HepG2 (cell line): Measurements from ENCODE around the gene CENATAC. TPM values are rescaled to one million over a fixed set of nuclear protein-coding genes. Genes with fewer than 3 reads are reported as not detected.
A peak's percentile ranks its signal among the peaks of the same experiment; 100 is the strongest.

Source experiments
- CCDC6 ChIP-seq: sonication (generic); formaldehyde crosslinking; IDR thresholded peaks from 2 replicates; pipeline ENCODE4 v1.8.1; 2022; ENCODE audit warnings: mild to moderate bottlenecking, missing genetic modification reagents, moderate library complexity
- CEBPG ChIP-seq: IDR thresholded peaks from 2 replicates; pipeline ENCODE4 v1.6.1; 2016
- CENPBD1 ChIP-seq: sonication (generic); formaldehyde crosslinking; IDR thresholded peaks from 2 replicates; pipeline ENCODE4 v1.8.0; 2022; ENCODE audit warnings: missing genetic modification reagents, low read depth, mild to moderate bottlenecking, borderline replicate concordance
- HMGXB3 ChIP-seq: sonication (generic); formaldehyde crosslinking; IDR thresholded peaks from 2 replicates; pipeline ENCODE4 v1.4.0; 2020; ENCODE audit warnings: missing genetic modification reagents, borderline replicate concordance
- MED1 ChIP-seq: sonication (generic); formaldehyde crosslinking; IDR thresholded peaks from 2 replicates; pipeline ENCODE4 v1.4.0; 2020; ENCODE audit warnings: missing genetic modification reagents
- PPARG ChIP-seq: conservative IDR thresholded peaks from 2 replicates; pipeline ENCODE4 v1.6.1; 2016; ENCODE audit warnings: missing biosample characterization, missing genetic modification reagents
- RARA ChIP-seq: IDR thresholded peaks from 2 replicates; pipeline ENCODE4 v1.6.1; 2016; ENCODE audit warnings: missing genetic modification reagents, missing compliant biosample characterization
- REXO4 ChIP-seq: sonication (generic); formaldehyde crosslinking; IDR thresholded peaks from 2 replicates; pipeline ENCODE4 v1.8.0; 2022; ENCODE audit warnings: missing genetic modification reagents, mild to moderate bottlenecking, borderline replicate concordance
- YEATS4 ChIP-seq: sonication (generic); formaldehyde crosslinking; IDR thresholded peaks from 2 replicates; pipeline ENCODE4 v1.4.0; 2020; ENCODE audit warnings: missing genetic modification reagents, borderline replicate concordance
- ZNF24 ChIP-seq: fragments of 450-650 bp; IDR thresholded peaks from 2 replicates; pipeline ENCODE4 v1.6.1; 2017; ENCODE audit warnings: antibody characterized with exemption, mild to moderate bottlenecking
- ZNF44 ChIP-seq: sonication (generic); formaldehyde crosslinking; IDR thresholded peaks from 2 replicates; pipeline ENCODE4 v1.5.1; 2020; ENCODE audit warnings: mild to moderate bottlenecking, missing genetic modification reagents
- polyA plus RNA-seq, 8 experiments: library from polyadenylated mRNA; depleted of rRNA in 3 of 8; stranded (reverse) in 7 of 8; unstranded in 1 of 8; fragments of >200 nt; fragmentation: Illumina TruSeq in 4 of 8; extraction: Trizol in 4 of 8; gene quantifications; 2 replicates each; pipeline versions ENCODE4 v1.2.1 to v1.2.3, GENCODE V29; 2011 to 2016; ENCODE audit warnings: low read depth in 4 of 8, missing spikeins in 1 of 8, mixed read lengths in 1 of 8; ENCODE audit not compliant: insufficient read depth in 1 of 8
- total RNA-seq, 5 experiments: library from RNA; depleted of rRNA; stranded (reverse); fragments of >200 nt; fragmentation: Illumina TruSeq; extraction: Trizol; gene quantifications; 2 replicates each; pipeline ENCODE4 v1.2.3, GENCODE V29; 2016; ENCODE audit warnings: low read depth in 1 of 5
- TF ChIP-seq, protein P1 (sequence below): sonication (generic); formaldehyde crosslinking; IDR thresholded peaks from 2 replicates; pipeline ENCODE4 v1.9.0; 2021; ENCODE audit warnings: missing genetic modification reagents, borderline replicate concordance
- TF ChIP-seq, protein P2 (sequence below): IDR thresholded peaks from 2 replicates; pipeline ENCODE4 v1.6.1; 2016; ENCODE audit warnings: mild to moderate bottlenecking
- TF ChIP-seq, protein P3 (sequence below): sonication (generic); IDR thresholded peaks from 2 replicates; pipeline ENCODE4 v1.6.1; 2016; ENCODE audit warnings: low read depth, borderline replicate concordance
- TF ChIP-seq, protein P4 (sequence below): fragments of 450-650 bp; IDR thresholded peaks from 2 replicates; pipeline ENCODE4 v1.6.1; 2016

CENATAC gene
- total and polyA plus RNA-seq, 2 of the 13 experiments (the other 11 are each of a cell fraction or from before 2014, with no cell fraction given): 21.7 to 25.0 TPM

DNA sequence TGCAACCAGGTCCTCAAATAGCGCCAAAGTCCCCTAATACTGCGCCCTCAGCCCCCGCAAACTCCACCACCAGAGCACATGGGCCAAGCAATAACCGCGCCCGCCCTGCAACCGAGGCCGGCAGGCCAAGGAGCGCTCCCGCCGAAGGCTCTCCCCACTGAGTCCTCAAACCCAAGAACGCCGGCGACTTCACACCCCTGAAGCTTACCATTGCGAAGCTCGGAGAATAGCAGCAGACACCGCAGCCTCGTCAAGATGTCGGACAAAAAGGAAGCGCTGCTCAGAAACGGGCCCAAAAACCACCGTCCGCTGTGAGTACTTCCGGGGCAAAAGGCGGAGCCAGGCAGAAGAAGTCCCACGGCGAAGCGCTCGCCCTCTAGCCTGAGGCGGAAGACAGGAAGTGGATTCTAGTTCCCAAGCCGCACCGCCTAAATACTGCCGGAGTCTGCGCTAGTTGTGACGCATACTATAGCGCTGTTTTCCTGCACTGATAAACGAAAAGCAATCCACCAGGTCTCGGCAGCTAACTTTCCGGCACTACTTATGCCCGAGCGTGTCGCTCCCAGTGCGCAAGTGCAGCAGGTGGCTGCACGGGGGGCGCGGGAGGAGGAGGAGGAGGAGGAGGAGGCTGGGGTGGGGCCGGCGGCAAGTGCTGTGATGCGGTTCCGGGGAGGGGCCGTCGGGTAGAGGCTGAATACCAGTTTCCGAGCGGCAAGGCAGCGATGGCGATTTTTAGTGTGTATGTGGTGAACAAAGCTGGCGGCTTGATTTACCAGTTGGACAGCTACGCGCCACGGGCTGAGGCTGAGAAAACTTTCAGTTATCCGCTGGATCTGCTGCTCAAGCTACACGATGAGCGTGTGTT is 20.4 kb downstream of the CENATAC start, which contains the start of the genes RPS25 and TRAPPC4 (continued):
- TF ChIP-seq, protein P1, sequence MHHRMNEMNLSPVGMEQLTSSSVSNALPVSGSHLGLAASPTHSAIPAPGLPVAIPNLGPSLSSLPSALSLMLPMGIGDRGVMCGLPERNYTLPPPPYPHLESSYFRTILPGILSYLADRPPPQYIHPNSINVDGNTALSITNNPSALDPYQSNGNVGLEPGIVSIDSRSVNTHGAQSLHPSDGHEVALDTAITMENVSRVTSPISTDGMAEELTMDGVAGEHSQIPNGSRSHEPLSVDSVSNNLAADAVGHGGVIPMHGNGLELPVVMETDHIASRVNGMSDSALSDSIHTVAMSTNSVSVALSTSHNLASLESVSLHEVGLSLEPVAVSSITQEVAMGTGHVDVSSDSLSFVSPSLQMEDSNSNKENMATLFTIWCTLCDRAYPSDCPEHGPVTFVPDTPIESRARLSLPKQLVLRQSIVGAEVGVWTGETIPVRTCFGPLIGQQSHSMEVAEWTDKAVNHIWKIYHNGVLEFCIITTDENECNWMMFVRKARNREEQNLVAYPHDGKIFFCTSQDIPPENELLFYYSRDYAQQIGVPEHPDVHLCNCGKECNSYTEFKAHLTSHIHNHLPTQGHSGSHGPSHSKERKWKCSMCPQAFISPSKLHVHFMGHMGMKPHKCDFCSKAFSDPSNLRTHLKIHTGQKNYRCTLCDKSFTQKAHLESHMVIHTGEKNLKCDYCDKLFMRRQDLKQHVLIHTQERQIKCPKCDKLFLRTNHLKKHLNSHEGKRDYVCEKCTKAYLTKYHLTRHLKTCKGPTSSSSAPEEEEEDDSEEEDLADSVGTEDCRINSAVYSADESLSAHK (CRISPR knock-in tag): no peak
- TF ChIP-seq HMGXB3 (CRISPR knock-in tag): 0 out of 2 replicates have a peak, but pooled peaks have one; percentile 33
- peak; percentile 54; the same call in 1 of the 2 replicates for TF ChIP-seq MED1 (CRISPR knock-in tag)
- TF ChIP-seq CEBPG (CRISPR knock-in tag): no peak
- no peak for TF ChIP-seq CENPBD1 (CRISPR knock-in tag)
- no peak for TF ChIP-seq REXO4 (CRISPR knock-in tag)
- TF ChIP-seq, protein P2, sequence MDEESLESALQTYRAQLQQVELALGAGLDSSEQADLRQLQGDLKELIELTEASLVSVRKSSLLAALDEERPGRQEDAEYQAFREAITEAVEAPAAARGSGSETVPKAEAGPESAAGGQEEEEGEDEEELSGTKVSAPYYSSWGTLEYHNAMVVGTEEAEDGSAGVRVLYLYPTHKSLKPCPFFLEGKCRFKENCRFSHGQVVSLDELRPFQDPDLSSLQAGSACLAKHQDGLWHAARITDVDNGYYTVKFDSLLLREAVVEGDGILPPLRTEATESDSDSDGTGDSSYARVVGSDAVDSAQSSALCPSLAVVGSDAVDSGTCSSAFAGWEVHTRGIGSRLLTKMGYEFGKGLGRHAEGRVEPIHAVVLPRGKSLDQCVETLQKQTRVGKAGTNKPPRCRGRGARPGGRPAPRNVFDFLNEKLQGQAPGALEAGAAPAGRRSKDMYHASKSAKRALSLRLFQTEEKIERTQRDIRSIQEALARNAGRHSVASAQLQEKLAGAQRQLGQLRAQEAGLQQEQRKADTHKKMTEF (CRISPR knock-in tag): peak; percentile 66; the same call in 1 of the 2 replicates
- TF ChIP-seq, protein P3, sequence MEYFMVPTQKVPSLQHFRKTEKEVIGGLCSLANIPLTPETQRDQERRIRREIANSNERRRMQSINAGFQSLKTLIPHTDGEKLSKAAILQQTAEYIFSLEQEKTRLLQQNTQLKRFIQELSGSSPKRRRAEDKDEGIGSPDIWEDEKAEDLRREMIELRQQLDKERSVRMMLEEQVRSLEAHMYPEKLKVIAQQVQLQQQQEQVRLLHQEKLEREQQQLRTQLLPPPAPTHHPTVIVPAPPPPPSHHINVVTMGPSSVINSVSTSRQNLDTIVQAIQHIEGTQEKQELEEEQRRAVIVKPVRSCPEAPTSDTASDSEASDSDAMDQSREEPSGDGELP: peak; percentile 45; the same call in 1 of the 2 replicates
- TF ChIP-seq, protein P4, sequence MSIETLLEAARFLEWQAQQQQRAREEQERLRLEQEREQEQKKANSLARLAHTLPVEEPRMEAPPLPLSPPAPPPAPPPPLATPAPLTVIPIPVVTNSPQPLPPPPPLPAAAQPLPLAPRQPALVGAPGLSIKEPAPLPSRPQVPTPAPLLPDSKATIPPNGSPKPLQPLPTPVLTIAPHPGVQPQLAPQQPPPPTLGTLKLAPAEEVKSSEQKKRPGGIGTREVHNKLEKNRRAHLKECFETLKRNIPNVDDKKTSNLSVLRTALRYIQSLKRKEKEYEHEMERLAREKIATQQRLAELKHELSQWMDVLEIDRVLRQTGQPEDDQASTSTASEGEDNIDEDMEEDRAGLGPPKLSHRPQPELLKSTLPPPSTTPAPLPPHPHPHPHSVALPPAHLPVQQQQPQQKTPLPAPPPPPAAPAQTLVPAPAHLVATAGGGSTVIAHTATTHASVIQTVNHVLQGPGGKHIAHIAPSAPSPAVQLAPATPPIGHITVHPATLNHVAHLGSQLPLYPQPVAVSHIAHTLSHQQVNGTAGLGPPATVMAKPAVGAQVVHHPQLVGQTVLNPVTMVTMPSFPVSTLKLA: no peak; the same call in 1 of the 2 replicates
- TF ChIP-seq ZNF44 (CRISPR knock-in tag): peak; percentile 31; the same call in 1 of the 2 replicates
- peak; percentile 14; the same call in 1 of the 2 replicates for TF ChIP-seq PPARG (CRISPR knock-in tag)
- TF ChIP-seq RARA (CRISPR knock-in tag): no peak; the same call in 1 of the 2 replicates
- peak; percentile 73 for TF ChIP-seq YEATS4 (CRISPR knock-in tag)
- no peak for TF ChIP-seq ZNF24
- peak; percentile 70; the same call in 1 of the 2 replicates for TF ChIP-seq CCDC6
